Sigmoid colon (tissue), 4 donors: ENCODE measurements around the gene DOK5.

ENCODE experiments used
- POLR2A ChIP-seq, 2 donors: fragments of 450-650 bp; IDR thresholded peaks; one replicate each; pipeline ENCODE4 v1.6.1; 2016; ENCODE audit warnings: antibody characterized with exemption in 2 of 2, mild to moderate bottlenecking in 2 of 2, moderate library complexity in 2 of 2
- POLR2AphosphoS5 ChIP-seq, 4 donors: sonication (generic); formaldehyde crosslinking; IDR thresholded peaks; one replicate each; pipeline ENCODE4 v1.6.1; 2017; ENCODE audit warnings: antibody characterized with exemption in 4 of 4
- TF ChIP-seq, protein P1 (sequence below), 4 experiments: fragments of 450-650 bp in 3 of 4; fragments of 200-600 bp in 1 of 4; IDR thresholded peaks; one replicate each; pipeline ENCODE4 v1.5.1; 2016 to 2019; ENCODE audit warnings: antibody characterized with exemption in 4 of 4, mild to moderate bottlenecking in 3 of 4, moderate library complexity in 2 of 4

- TF ChIP-seq, protein P1, sequence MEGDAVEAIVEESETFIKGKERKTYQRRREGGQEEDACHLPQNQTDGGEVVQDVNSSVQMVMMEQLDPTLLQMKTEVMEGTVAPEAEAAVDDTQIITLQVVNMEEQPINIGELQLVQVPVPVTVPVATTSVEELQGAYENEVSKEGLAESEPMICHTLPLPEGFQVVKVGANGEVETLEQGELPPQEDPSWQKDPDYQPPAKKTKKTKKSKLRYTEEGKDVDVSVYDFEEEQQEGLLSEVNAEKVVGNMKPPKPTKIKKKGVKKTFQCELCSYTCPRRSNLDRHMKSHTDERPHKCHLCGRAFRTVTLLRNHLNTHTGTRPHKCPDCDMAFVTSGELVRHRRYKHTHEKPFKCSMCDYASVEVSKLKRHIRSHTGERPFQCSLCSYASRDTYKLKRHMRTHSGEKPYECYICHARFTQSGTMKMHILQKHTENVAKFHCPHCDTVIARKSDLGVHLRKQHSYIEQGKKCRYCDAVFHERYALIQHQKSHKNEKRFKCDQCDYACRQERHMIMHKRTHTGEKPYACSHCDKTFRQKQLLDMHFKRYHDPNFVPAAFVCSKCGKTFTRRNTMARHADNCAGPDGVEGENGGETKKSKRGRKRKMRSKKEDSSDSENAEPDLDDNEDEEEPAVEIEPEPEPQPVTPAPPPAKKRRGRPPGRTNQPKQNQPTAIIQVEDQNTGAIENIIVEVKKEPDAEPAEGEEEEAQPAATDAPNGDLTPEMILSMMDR (IDR thresholded peaks at IDR 0.05) = no peak
- TF ChIP-seq POLR2AphosphoS5 (IDR thresholded peaks at IDR 0.05) = no peak
- no peak for TF ChIP-seq POLR2A (IDR thresholded peaks at IDR 0.05)
Observed at GRCh38 chr20:54554006-54554405, 78.6 kb downstream of the DOK5 start.
